ENCODE measurements around the gene KCNQ1OT1.

KCNQ1OT1 gene

GRCh38 chr11:2699531-2700414 lies at the start of gene KCNQ1OT1:
KCNQ1OT1 (minus strand) TSS chr11:2699994.
- DNase-seq, result peak; percentile 32

- DNase-seq, result no peak
Observed at GRCh38 chr11:2748814-2749554, 49.2 kb upstream of the KCNQ1OT1 start.

GRCh38 chr11:2748061-2748813 lies 48.4 kb upstream of the KCNQ1OT1 start:
- DNase-seq, result no peak

GRCh38 chr11:2747248-2748027 lies 47.6 kb upstream of the KCNQ1OT1 start:
- no peak for DNase-seq

GRCh38 chr11:2746401-2747247 lies 46.8 kb upstream of the KCNQ1OT1 start:
- DNase-seq, result no peak

GRCh38 chr11:2745511-2745910 lies 45.7 kb upstream of the KCNQ1OT1 start:
- DNase-seq, result no peak

- no peak for DNase-seq
Observed at GRCh38 chr11:2744166-2744565, 44.4 kb upstream of the KCNQ1OT1 start.

- no peak for DNase-seq
Observed at GRCh38 chr11:2743427-2744110, 43.8 kb upstream of the KCNQ1OT1 start.

- DNase-seq, result no peak
Observed at GRCh38 chr11:2742611-2743426, 43.0 kb upstream of the KCNQ1OT1 start.

GRCh38 chr11:2742201-2742600 lies 42.4 kb upstream of the KCNQ1OT1 start:
- DNase-seq, result no peak

- DNase-seq, result no peak
Observed at GRCh38 chr11:2741377-2742131, 41.8 kb upstream of the KCNQ1OT1 start.

- DNase-seq, result no peak
Observed at GRCh38 chr11:2741006-2741376, 41.2 kb upstream of the KCNQ1OT1 start.

GRCh38 chr11:2740275-2740940 lies 40.6 kb upstream of the KCNQ1OT1 start:
- no peak for DNase-seq

- no peak for DNase-seq
Observed at GRCh38 chr11:2739531-2740274, 39.9 kb upstream of the KCNQ1OT1 start.

GRCh38 chr11:2738551-2739431 lies 39.0 kb upstream of the KCNQ1OT1 start:
- DNase-seq, result no peak

GRCh38 chr11:2737866-2738265 lies 38.1 kb upstream of the KCNQ1OT1 start:
- DNase-seq, result no peak

- DNase-seq, result no peak
Observed at GRCh38 chr11:2737226-2737590, 37.4 kb upstream of the KCNQ1OT1 start.

Measured in NCI-H2107 (cell line).